SK-N-SH (cell line): ENCODE measurements around the gene NXNL1. TPM values are rescaled to one million over a fixed set of nuclear protein-coding genes. Genes with fewer than 3 reads are reported as not detected.

ENCODE experiments used
- CTCF ChIA-PET: fragments of 300-600, 350-600 bp; formaldehyde crosslinking; extraction: SDS; loops from one replicate; lab custom pipeline; 2021; lab: Yijun Ruan, JAX
- POLR2A ChIA-PET: fragments of 350-600 bp; sonication (Branson Sonifier 250); formaldehyde crosslinking; extraction: SDS; loops from one replicate; lab custom pipeline; 2020; ENCODE audit warnings: antibody characterized with exemption, inconsistent platforms; lab: Yijun Ruan, JAX
- DNase-seq: peaks from one replicate; pipeline ENCODE4 v3.0.0; 2012
- H2AFZ ChIP-seq: fragments of 200-600 bp; sonication (generic); 2 replicates; pipeline ENCODE4 v1.8.1; 2016; ENCODE audit warnings: antibody characterized with exemption, mild to moderate bottlenecking, low read depth
- H3F3A ChIP-seq: fragments of 200-600 bp; sonication (generic); replicated peaks from 2 replicates; pipeline ENCODE3; 2016; ENCODE audit warnings: antibody characterized with exemption, mild to moderate bottlenecking; ENCODE audit not compliant: insufficient read depth
- H3K27ac ChIP-seq, 2 experiments: fragments of 200-500 bp in 1 of 2; fragments of 200-600 bp in 1 of 2; sonication (Bioruptor generic) in 1 of 2; sonication (generic), shearing (Covaris generic) in 1 of 2; 2 replicates each; pipeline versions ENCODE4 v1.5.1 to v1.6.1; 2014 to 2016; ENCODE audit warnings: low read depth in 2 of 2, inconsistent platforms in 1 of 2, low read length in 1 of 2, mild to moderate bottlenecking in 1 of 2, mixed read lengths in 1 of 2
- H3K27me3 ChIP-seq: fragments of 200-600 bp; sonication (generic), shearing (Covaris generic); 2 replicates; pipeline ENCODE4 v1.6.1; 2016; ENCODE audit warnings: mixed run types; ENCODE audit not compliant: insufficient read depth
- H3K36me3 ChIP-seq, 2 experiments: fragments of 200-500 bp in 1 of 2; fragments of 200-600 bp in 1 of 2; sonication (Bioruptor generic) in 1 of 2; sonication (generic) in 1 of 2; replicated peaks in 1 of 2; 2 replicates each; pipeline versions ENCODE3 to v1.5.1; 2014 to 2016; ENCODE audit warnings: low read length in 1 of 2, mild to moderate bottlenecking in 1 of 2; ENCODE audit not compliant: insufficient read depth in 2 of 2, control insufficient read depth in 1 of 2
- H3K4me1 ChIP-seq, 2 experiments: fragments of 200-500 bp in 1 of 2; fragments of 200-600 bp in 1 of 2; sonication (Bioruptor generic) in 1 of 2; sonication (generic), shearing (Covaris generic) in 1 of 2; 2 replicates each; pipeline versions ENCODE4 v1.5.1 to v1.6.1; 2014 to 2016; ENCODE audit warnings: low read depth in 1 of 2, low read length in 1 of 2, mixed run types in 1 of 2; ENCODE audit not compliant: insufficient read depth in 2 of 2, control insufficient read depth in 1 of 2
- H3K4me2 ChIP-seq: fragments of 200-600 bp; sonication (generic), shearing (Covaris generic); 2 replicates; pipeline ENCODE4 v1.6.1; 2017; ENCODE audit warnings: mixed run types
- H3K4me3 ChIP-seq, 2 experiments: fragments of 200-500 bp in 1 of 2; fragments of 200-600 bp in 1 of 2; sonication (Bioruptor generic) in 1 of 2; sonication (generic), shearing (Covaris generic) in 1 of 2; 2 replicates each; pipeline versions ENCODE4 v1.5.1 to v1.8.1; 2014 to 2016; ENCODE audit warnings: low read depth in 2 of 2, inconsistent platforms in 1 of 2, low read length in 1 of 2, mild to moderate bottlenecking in 1 of 2, mixed read lengths in 1 of 2, moderate library complexity in 1 of 2
- H3K79me2 ChIP-seq: fragments of 200-600 bp; sonication (generic); 2 replicates; pipeline ENCODE4 v1.8.1; 2017; ENCODE audit warnings: mild to moderate bottlenecking; ENCODE audit not compliant: insufficient read depth
- H3K9ac ChIP-seq: fragments of 200-600 bp; sonication (generic); 2 replicates; pipeline ENCODE4 v1.6.1; 2017; ENCODE audit warnings: mixed run types
- H3K9me2 ChIP-seq: fragments of 200-600 bp; sonication (generic); 2 replicates; pipeline ENCODE4 v1.6.1; 2017; ENCODE audit warnings: mixed run types
- H3K9me3 ChIP-seq: fragments of 200-600 bp; sonication (generic); 2 replicates; pipeline ENCODE4 v1.6.1; 2017; ENCODE audit warnings: mixed run types, mild to moderate bottlenecking, moderate library complexity
- H4K20me1 ChIP-seq: fragments of 200-600 bp; sonication (generic); 2 replicates; pipeline ENCODE4 v1.6.1; 2017; ENCODE audit warnings: mild to moderate bottlenecking, mixed run types; ENCODE audit not compliant: insufficient read depth
- CHD2 ChIP-seq: fragments of 150-350 bp; IDR thresholded peaks from 2 replicates; pipeline ENCODE4 v1.6.1; 2018; ENCODE audit warnings: low read length; ENCODE audit not compliant: partially characterized antibody
- EP300 ChIP-seq, 2 experiments: IDR thresholded peaks; 2 replicates each; pipeline versions ENCODE4 v1.4.0 to v1.6.1; 2012; ENCODE audit warnings: borderline replicate concordance in 1 of 2, low read depth in 1 of 2, low read length in 1 of 2
- FOSL2 ChIP-seq: IDR thresholded peaks from 2 replicates; pipeline ENCODE4 v1.4.0; 2012; ENCODE audit warnings: low read depth, mild to moderate bottlenecking, moderate library complexity, borderline replicate concordance
- JUND ChIP-seq: IDR thresholded peaks from 2 replicates; pipeline ENCODE4 v1.4.0; 2012
- MAX ChIP-seq: IDR thresholded peaks from 2 replicates; pipeline ENCODE4 v1.4.0; 2012; ENCODE audit warnings: low read depth
- MXI1 ChIP-seq: IDR thresholded peaks from 2 replicates; pipeline ENCODE4 v1.6.1; 2012; ENCODE audit warnings: mild to moderate bottlenecking, low read depth, low read length, improper control_type of control experiment
- NRF1 ChIP-seq: IDR thresholded peaks from 2 replicates; pipeline ENCODE4 v1.6.1; 2012; ENCODE audit warnings: low read depth, mild to moderate bottlenecking, low read length
- RAD21 ChIP-seq: IDR thresholded peaks from 2 replicates; pipeline ENCODE4 v1.6.1; 2012; ENCODE audit warnings: mild to moderate bottlenecking, low read length
- RCOR1 ChIP-seq: fragments of 150-350 bp; IDR thresholded peaks from 2 replicates; pipeline ENCODE4 v1.6.1; 2017; ENCODE audit warnings: antibody characterized with exemption, low read length
- RFX5 ChIP-seq: IDR thresholded peaks from 2 replicates; pipeline ENCODE4 v1.6.1; 2012; ENCODE audit warnings: mild to moderate bottlenecking, improper control_type of control experiment, low read length
- RXRA ChIP-seq: IDR thresholded peaks from 2 replicates; pipeline ENCODE4 v1.4.0; 2012; ENCODE audit warnings: low read depth, mild to moderate bottlenecking, borderline replicate concordance
- SMC3 ChIP-seq: IDR thresholded peaks from 2 replicates; pipeline ENCODE4 v1.6.1; 2012; ENCODE audit warnings: low read depth, low read length, improper control_type of control experiment
- TCF12 ChIP-seq: IDR thresholded peaks from 2 replicates; pipeline ENCODE4 v1.4.0; 2012
- TEAD4 ChIP-seq: IDR thresholded peaks from 2 replicates; pipeline ENCODE4 v1.4.0; 2012; ENCODE audit warnings: mild to moderate bottlenecking, borderline replicate concordance; ENCODE audit not compliant: insufficient read depth
- USF2 ChIP-seq: fragments of 150-350 bp; IDR thresholded peaks from 2 replicates; pipeline ENCODE4 v1.6.1; 2017; ENCODE audit warnings: antibody characterized with exemption, low read length, low read depth, borderline replicate concordance
- YY1 ChIP-seq: IDR thresholded peaks from 2 replicates; pipeline ENCODE4 v1.4.0; 2012; ENCODE audit warnings: low read depth, mild to moderate bottlenecking
- WGBS: methylation state at CpG from one replicate; pipeline ENCODE4 v1.1.6; 2017; ENCODE audit warnings: low lambda C conversion rate; 5-methylcytosine and 5-hydroxymethylcytosine counted together
- polyA plus RNA-seq, 3 experiments: library from polyadenylated mRNA; depleted of rRNA; stranded (reverse); fragments of >200 nt; gene quantifications; 2 replicates each; pipeline ENCODE4 v1.2.3, GENCODE V29; 2012
- TF ChIP-seq, protein P1 (sequence below): IDR thresholded peaks from 2 replicates; pipeline ENCODE4 v1.4.0; 2012; ENCODE audit warnings: low read depth, borderline replicate concordance
- TF ChIP-seq, protein P2 (sequence below): fragments of 150-350 bp; IDR thresholded peaks from 2 replicates; pipeline ENCODE4 v1.6.1; 2016; ENCODE audit warnings: mild to moderate bottlenecking, low read depth, low read length
- TF ChIP-seq, protein P3 (sequence below): IDR thresholded peaks from 2 replicates; pipeline ENCODE4; 2012

NXNL1 gene
- polyA plus RNA-seq, 1 of the 3 experiments (the other 2 are of a cell fraction): not detected

DNA sequence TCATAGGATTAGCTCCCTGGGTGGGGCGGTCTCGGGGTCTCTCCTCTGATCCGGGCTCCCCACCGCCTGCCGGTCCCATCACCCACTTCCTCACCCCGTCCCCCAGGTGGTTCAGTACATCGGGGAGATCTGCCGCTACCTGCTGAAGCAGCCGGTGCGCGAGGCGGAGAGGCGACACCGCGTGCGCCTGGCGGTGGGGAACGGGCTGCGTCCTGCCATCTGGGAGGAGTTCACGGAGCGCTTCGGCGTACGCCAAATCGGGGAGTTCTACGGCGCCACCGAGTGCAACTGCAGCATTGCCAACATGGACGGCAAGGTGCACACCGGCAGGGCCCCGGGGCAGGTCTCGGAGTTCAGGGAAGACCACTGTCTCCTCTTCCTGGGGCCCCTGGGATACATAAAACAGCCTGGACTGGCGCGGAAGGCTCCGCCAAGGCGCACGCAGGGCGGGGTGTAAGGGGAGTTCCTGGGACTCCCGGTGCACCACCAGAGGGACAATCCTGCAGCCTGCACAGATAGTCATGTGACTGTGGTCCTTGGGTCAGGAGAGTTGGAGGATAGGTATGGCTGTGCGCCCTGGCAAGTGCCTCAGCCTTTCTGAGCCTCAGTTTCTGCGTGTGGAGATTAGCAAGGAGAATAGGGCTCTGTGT lies 36.5 kb upstream of the NXNL1 start:
- peaks cover 7% of the 10 kb centered on the region; the same call in 1 of the 2 replicates for H4K20me1 ChIP-seq
- H3K36me3 ChIP-seq: peaks cover 3 to 9% of the 10 kb centered on the region in 2 experiments
- H3K27me3 ChIP-seq: no peaks in the 10 kb centered on the region
- H3F3A ChIP-seq: no peaks in the 10 kb centered on the region
- H2AFZ ChIP-seq: no peak overlapping the region
- H3K9ac ChIP-seq: no peak overlapping the region
- CTCF ChIA-PET: interaction anchor here (0.7 to 2.5 kb wide), 8 partner anchors 8 to 359 kb away, joined by 3 to 15 read pairs (median 4); partner anchors contain the start of genes PGLS and SLC27A1
- POLR2A ChIA-PET: no interaction called here
- DNase-seq: peak; percentile 12
- no peaks in the 10 kb centered on the region for H3K9me2 ChIP-seq
- TF ChIP-seq, protein P1, sequence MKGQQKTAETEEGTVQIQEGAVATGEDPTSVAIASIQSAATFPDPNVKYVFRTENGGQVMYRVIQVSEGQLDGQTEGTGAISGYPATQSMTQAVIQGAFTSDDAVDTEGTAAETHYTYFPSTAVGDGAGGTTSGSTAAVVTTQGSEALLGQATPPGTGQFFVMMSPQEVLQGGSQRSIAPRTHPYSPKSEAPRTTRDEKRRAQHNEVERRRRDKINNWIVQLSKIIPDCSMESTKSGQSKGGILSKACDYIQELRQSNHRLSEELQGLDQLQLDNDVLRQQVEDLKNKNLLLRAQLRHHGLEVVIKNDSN: no peak
- TF ChIP-seq RFX5 (no peak), RAD21 (no peak), CHD2 (no peak), MAX (no peak), FOSL2 (no peak), TEAD4 (no peak)
- TF ChIP-seq, protein P2, sequence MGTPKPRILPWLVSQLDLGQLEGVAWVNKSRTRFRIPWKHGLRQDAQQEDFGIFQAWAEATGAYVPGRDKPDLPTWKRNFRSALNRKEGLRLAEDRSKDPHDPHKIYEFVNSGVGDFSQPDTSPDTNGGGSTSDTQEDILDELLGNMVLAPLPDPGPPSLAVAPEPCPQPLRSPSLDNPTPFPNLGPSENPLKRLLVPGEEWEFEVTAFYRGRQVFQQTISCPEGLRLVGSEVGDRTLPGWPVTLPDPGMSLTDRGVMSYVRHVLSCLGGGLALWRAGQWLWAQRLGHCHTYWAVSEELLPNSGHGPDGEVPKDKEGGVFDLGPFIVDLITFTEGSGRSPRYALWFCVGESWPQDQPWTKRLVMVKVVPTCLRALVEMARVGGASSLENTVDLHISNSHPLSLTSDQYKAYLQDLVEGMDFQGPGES: no peak
- TF ChIP-seq, all 33 proteins: peak for 0
- no peaks in the 10 kb centered on the region for H3K4me1 ChIP-seq
- 94% methylated on average over 33 of the region's 41 CpGs for WGBS
- H3K27ac ChIP-seq: no peak overlapping the region
- H3K4me2 ChIP-seq: no peak overlapping the region
- no peaks in the 10 kb centered on the region; the same call in none of the 2 replicates for H3K79me2 ChIP-seq
- no peak overlapping the region for H3K4me3 ChIP-seq
- no peaks in the 10 kb centered on the region for H3K9me3 ChIP-seq

- Histone ChIP-seq H3K9me2 (no peaks in the 10 kb centered on the region), H3K79me2 (no peaks in the 10 kb centered on the region; the same call in 1 of the 2 replicates), H3K27ac (no peak overlapping the region), H2AFZ (no peak overlapping the region), H3K9ac (no peak overlapping the region), H3K9me3 (no peaks in the 10 kb centered on the region), H4K20me1 (peaks cover 7% of the 10 kb centered on the region; the same call in 1 of the 2 replicates), H3K4me1 (no peaks in the 10 kb centered on the region; a peak in 1 of 4 replicates), H3K27me3 (no peaks in the 10 kb centered on the region), H3K4me2 (no peak overlapping the region), H3K36me3 (peaks cover 3 to 9% of the 10 kb centered on the region in 2 experiments), H3K4me3 (no peak overlapping the region), H3F3A (no peaks in the 10 kb centered on the region)
- WGBS: 80% methylated on average over 9 of the region's 14 CpGs
- DNase-seq: peak; percentile 91
- ChIA-PET CTCF (interaction anchor here (0.5 to 2.5 kb wide), 24 partner anchors 9 to 359 kb away, joined by 3 to 15 read pairs (median 4); partner anchors contain the start of genes PGLS and SLC27A1), POLR2A (no interaction called here)
- TF ChIP-seq, protein P2: no peak
- TF ChIP-seq CHD2: no peak
- no peak for TF ChIP-seq YY1
- no peak for TF ChIP-seq USF2
- TF ChIP-seq RCOR1: no peak
- no peak for TF ChIP-seq NRF1
- TF ChIP-seq SMC3: peak; percentile 38
- TF ChIP-seq JUND: no peak
- TF ChIP-seq RFX5: no peak
- no peak for TF ChIP-seq MXI1
- TF ChIP-seq TCF12: no peak
- TF ChIP-seq RXRA: no peak
- TF ChIP-seq EP300 (IDR thresholded peaks at IDR 0.05; ENCODE audit: borderline replicate concordance in 1 of 2, low read depth in 1 of 2, low read length in 1 of 2): no peak
- TF ChIP-seq RAD21: peak; percentile 43
- TF ChIP-seq, protein P3, sequence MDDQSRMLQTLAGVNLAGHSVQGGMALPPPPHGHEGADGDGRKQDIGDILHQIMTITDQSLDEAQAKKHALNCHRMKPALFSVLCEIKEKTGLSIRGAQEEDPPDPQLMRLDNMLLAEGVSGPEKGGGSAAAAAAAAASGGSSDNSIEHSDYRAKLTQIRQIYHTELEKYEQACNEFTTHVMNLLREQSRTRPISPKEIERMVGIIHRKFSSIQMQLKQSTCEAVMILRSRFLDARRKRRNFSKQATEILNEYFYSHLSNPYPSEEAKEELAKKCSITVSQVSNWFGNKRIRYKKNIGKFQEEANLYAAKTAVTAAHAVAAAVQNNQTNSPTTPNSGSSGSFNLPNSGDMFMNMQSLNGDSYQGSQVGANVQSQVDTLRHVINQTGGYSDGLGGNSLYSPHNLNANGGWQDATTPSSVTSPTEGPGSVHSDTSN: no peak
These were observed 35.7 kb upstream of the NXNL1 start for GRCh38 chr19:17496337-17496997.
